Vagina (tissue), 2 donors: ENCODE measurements around the gene LHPP.

ENCODE experiments used
- CTCF ChIP-seq, 3 experiments: fragments of 450-650 bp in 2 of 3; fragments of 200-600 bp in 1 of 3; sonication (generic) in 1 of 3; IDR thresholded peaks; one replicate each; pipeline ENCODE4 v1.5.1; 2017 to 2019; ENCODE audit warnings: antibody characterized with exemption in 3 of 3, mild to moderate bottlenecking in 2 of 3, moderate library complexity in 2 of 3
- POLR2A ChIP-seq, 2 donors: fragments of 450-650 bp; IDR thresholded peaks; one replicate each; pipeline ENCODE4 v1.6.1; 2017; ENCODE audit warnings: antibody characterized with exemption in 2 of 2, mild to moderate bottlenecking in 2 of 2, moderate library complexity in 2 of 2

GRCh38 chr10:124628676-124629021, 167.0 kb downstream of the LHPP start:
- TF ChIP-seq CTCF (IDR thresholded peaks at IDR 0.05) (no peak), POLR2A (IDR thresholded peaks at IDR 0.05) (no peak)
